NCI-H187 (cell line): ENCODE data around the gene TEX12.
"Not testable (repeated sequence)": the region's sequence is repeated elsewhere in the genome, so short reads cannot be mapped to it uniquely, and the experiment has no call there.

ENCODE experiments used
- DNase-seq, 2 experiments: peaks; one replicate each; lab custom pipeline; 2025; lab: John Stamatoyannopoulos, UW

TEX12 gene

GRCh38 chr11:112165049-112165448 is 2.1 kb upstream of the TEX12 start:
- DNase-seq, result no peak

GRCh38 chr11:112166562-112166961 is 610 bp upstream of the TEX12 start:
- no peak for DNase-seq

- DNase-seq, result no peak
Observed at GRCh38 chr11:112172362-112172994, 5.3 kb downstream of the TEX12 start.

- no peak for DNase-seq
Observed at GRCh38 chr11:112173152-112173551, 6.0 kb downstream of the TEX12 start.

GRCh38 chr11:112174789-112175598 is 7.8 kb downstream of the TEX12 start, which contains the start of gene BCO2:
TSS of gene BCO2 (plus strand) at chr11:112175512. CDS start at chr11:112175602, 90 bp downstream.
- peak in 1 of 2 experiments; percentile 5 for DNase-seq

GRCh38 chr11:112175599-112175952 is 8.4 kb downstream of the TEX12 start:
- DNase-seq, result no peak

GRCh38 chr11:112176077-112176476 is 8.9 kb downstream of the TEX12 start:
- no peak for DNase-seq

GRCh38 chr11:112177589-112177988 is 10.4 kb downstream of the TEX12 start:
- no peak for DNase-seq

GRCh38 chr11:112178428-112178827 is 11.3 kb downstream of the TEX12 start:
- no peak for DNase-seq

- no peak for DNase-seq
Observed at GRCh38 chr11:112178936-112179335, 11.8 kb downstream of the TEX12 start.

GRCh38 chr11:112179601-112180000 is 12.4 kb downstream of the TEX12 start:
- no peak for DNase-seq

- DNase-seq, result no peak
Observed at GRCh38 chr11:112182867-112183266, 15.7 kb downstream of the TEX12 start.

- peak in 1 of 2 experiments; percentile 3 for DNase-seq
Observed at GRCh38 chr11:112185883-112186282, 18.7 kb downstream of the TEX12 start.

- DNase-seq, result no peak
Observed at GRCh38 chr11:112186304-112186703, 19.1 kb downstream of the TEX12 start.

- not testable (repeated sequence) for DNase-seq
Observed at GRCh38 chr11:112195113-112195512, 27.9 kb downstream of the TEX12 start.

GRCh38 chr11:112195951-112196351 is 28.8 kb downstream of the TEX12 start:
- DNase-seq, result no peak

- no peak for DNase-seq
Observed at GRCh38 chr11:112196519-112197087, 29.4 kb downstream of the TEX12 start.

GRCh38 chr11:112199101-112199500 is 31.9 kb downstream of the TEX12 start:
- DNase-seq, result not testable (repeated sequence)

- no peak for DNase-seq
Observed at GRCh38 chr11:112200252-112200651, 33.1 kb downstream of the TEX12 start.

- no peak for DNase-seq
Observed at GRCh38 chr11:112206071-112206470, 38.9 kb downstream of the TEX12 start.

GRCh38 chr11:112210890-112211289 is 43.7 kb downstream of the TEX12 start:
- DNase-seq, result no peak

GRCh38 chr11:112211536-112211935 is 44.4 kb downstream of the TEX12 start:
- DNase-seq, result no peak

- no peak for DNase-seq
Observed at GRCh38 chr11:112212290-112212689, 45.1 kb downstream of the TEX12 start.
